T1000 (cell line): Measurements from ENCODE around the gene PUM2.

Experiments
- DNase-seq: peaks from one replicate; lab custom pipeline; 2025; ENCODE audit warnings: mixed read lengths; lab: John Stamatoyannopoulos, UW

The PUM2 gene

GRCh38 chr2:20217041-20217970 lies 133.3 kb downstream of the PUM2 start:
- peak; percentile 44 for DNase-seq

GRCh38 chr2:20216130-20217025 lies 134.3 kb downstream of the PUM2 start:
- no peak for DNase-seq

DNA sequence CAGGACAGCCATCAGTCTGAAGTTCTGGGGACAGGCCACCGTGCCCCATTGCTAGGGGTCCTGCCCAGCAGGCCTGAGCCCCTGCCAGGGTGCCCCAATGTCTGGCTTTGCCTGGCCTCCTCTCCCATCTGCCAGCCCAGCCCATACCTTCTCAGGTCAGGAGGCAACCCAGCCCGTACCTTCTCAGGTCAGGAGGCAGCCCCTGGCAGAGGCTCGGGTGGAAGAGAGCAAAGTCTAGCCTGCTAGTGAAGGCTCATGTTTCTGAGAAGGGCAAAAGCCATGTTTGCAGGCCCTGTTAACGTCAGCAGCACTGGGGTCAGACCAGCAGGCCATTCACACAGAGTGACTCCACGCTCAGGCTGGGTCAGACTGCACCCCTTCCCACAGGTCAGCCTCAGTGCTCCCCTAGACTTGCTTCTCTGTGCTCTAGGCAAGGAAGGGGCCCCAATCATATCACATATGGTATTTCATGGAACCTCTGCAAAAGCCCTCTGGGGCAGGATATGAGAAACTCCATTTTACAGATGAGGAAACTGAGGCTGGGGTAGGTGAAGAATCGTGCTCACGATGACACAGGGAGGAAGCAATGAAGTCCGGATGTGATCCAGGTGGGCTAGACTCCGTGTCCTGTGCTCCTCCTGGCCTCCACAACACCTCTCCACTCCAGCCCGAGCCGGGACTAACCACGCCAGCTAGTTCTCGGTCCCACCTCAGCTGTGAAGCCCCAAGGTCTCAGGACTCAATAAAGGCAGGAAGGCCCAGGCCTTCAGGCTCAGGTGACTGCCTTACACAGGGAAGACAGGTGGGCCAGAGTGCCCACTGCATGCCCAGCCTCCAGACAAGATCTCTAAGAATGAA lies 135.2 kb downstream of the PUM2 start:
- no peak for DNase-seq

GRCh38 chr2:20214566-20215182 lies 136.0 kb downstream of the PUM2 start:
- DNase-seq = no peak

- no peak for DNase-seq
Observed at GRCh38 chr2:20213651-20214565, 136.7 kb downstream of the PUM2 start.

- DNase-seq = no peak
Observed at GRCh38 chr2:20212871-20213503, 137.7 kb downstream of the PUM2 start.

- no peak for DNase-seq
Observed at GRCh38 chr2:20212459-20212870, 138.2 kb downstream of the PUM2 start.

DNA sequence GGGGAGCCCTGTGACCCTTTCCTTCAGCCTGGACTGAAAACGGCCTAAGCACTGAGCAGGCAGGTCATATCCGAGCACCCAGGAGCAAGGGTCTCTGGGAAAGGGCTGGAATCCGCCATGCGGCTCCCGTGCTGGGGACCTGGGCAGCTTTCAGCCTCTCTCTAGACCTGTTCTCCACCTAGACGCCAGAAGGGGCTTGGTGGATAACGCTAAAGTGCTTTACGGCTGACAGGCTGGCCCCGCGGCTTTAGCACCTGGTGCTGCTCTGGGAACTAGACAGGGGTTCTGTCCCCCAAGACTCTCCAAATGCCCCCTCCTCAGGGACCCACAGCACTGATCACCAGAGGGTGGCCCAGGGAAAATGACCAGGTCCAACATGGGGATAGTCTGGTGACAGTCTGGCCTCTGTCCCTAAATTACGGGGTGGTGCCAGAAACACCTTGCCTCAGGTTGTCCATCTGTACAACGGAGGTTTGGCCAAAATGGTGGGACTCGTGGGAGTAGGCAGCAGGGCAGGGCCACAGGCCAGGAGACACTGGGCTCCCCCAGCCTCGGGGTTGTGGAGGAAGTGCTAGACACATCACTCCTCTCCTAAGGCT lies 138.7 kb downstream of the PUM2 start:
- no peak for DNase-seq

- no peak for DNase-seq
Observed at GRCh38 chr2:20211420-20211819, 139.2 kb downstream of the PUM2 start.

DNA sequence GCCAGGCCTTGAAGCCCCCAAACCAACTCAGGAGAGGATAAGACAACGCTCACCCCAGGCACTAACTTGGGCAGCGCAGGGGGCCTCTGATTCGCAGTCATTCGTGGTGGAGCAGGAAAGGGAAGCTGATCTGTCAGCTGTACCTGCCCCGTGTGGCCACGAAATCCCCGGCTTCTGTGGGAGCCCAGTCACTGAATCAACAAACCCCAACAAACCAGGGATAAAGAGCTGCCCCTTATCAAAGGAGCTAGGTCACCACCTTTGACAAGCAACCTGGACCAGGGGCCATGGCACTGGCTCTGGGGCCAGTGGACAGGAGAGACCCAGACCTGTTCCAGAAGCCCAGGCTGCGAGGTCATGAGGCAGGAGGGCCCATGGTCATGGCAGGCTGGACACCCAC lies 140.2 kb downstream of the PUM2 start:
- no peak for DNase-seq

GRCh38 chr2:20209373-20210109 lies 141.1 kb downstream of the PUM2 start:
- no peak for DNase-seq

GRCh38 chr2:20208476-20208859 lies 142.2 kb downstream of the PUM2 start:
- no peak for DNase-seq

DNA sequence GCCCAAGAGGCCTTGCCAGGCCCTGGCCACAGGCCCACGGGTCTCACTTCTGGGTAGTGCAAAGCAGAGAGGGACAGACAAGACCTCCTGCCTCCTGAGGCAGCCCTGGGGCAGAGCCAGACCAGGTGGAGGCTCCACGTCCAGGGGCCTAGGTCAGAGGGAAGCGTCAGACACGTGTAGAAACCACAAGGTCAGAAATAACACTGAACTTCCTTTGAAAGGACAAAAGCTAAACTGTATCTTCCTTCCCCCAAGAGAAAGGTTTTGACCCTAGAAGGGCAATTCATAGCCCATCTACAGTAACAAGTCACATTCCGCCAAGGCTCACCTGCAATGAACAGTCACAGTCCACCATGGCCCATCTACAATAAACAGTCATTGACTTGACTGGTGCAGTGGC lies 143.6 kb downstream of the PUM2 start:
- no peak for DNase-seq

DNA sequence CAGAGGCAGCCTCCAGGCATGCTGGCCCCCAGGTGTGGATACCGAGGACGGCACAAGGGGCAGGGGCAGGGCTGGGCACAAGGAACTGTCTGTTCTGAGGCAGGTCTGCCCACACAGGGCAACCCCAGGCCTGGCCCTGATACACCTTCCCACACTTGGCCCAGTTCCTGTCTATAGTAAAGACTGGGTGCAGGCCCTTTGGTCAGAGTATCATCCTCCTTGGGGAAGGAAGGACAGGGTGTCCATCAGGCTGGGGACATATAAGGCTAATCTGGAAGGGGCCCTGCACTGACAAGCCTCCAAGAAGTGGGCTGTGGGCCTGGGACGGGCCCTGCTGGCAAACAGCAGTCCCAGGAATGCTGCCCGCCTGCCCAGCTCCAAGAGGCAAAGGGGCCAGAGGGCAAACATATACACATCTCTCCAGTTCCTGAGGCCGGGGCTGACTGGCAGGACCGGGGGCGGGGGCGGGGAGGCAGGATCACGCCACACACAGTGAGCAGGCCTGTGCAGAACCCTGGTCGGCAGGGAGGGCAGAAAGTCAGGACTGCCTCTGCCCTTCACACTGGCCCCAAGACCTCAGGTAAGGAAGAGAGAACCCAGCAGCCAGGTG lies 144.6 kb downstream of the PUM2 start:
- no peak for DNase-seq

DNA sequence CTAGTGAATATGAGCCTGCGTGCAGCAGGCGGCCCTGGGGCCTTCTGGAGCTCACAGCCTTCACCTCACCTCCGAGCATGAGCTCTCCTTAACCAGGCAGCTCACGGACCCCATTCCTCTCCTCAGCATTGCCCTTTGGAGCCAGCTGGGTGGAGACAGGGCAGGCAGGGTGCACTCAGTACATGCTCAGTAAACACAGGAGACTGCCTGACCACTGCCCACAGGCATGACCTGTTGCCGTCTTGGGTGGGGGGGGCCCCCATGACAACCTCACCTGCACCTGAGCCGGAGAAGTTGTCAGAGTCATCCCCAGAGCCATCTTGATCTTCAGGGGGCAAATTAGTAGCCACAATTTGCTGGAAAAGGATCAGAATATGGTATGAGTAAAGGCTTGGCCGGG lies 145.6 kb downstream of the PUM2 start:
- DNase-seq = no peak

DNA sequence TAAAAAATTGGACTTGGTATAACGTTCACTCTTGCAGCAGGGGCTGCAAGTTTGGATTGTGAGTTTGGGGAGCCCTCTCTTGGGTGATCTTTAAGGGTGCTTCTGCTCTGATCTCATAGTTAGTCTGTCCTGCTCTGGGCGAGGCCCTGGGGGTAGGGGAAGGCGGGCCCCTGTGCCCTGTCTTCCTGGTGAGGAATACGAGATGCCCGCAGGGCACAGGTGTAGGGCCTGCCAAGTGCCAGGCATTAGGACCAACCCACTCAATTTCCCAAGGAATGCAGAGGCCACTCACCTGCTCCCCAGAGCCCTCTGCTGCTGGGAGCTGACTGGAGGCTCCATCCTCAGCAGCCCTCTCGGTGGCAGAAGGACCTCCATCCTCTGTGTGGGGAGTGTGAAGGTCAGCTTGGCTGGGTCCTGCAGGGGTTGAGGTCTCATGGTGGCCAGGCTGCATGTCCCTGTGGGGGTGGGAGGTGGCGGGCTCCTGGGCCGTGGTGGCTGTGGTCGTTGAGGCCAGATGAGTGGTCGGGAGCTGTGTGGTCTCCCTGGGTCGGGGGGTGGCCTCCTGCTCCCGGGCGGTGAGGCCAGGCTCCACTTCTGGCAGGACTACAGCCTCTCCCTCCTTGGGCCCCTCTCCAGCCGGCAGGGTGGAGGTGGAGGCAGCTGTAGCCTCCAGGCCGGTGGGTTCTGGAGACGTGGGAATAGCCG lies 147.0 kb downstream of the PUM2 start:
- no peak for DNase-seq

DNA sequence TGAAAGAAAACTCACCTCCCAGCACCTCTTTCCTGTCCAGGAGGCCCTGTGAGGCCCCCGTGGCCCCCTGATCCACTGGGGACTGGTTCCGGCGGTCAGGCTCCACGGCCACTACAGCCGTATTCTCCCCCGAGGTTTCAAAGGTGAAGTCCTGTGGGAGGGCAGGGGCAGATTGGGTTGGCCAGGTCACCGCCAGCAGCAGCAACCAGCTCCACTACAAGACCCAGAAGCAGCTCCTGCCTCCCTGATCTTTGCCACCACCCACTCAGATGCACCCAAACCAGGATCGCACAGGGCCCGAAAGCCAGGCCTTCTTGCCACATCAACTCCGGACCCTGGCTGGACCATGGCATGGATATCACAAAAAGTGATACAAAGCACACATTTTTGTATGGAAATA lies 147.6 kb downstream of the PUM2 start:
- no peak for DNase-seq

GRCh38 chr2:20201671-20202070 lies 149.0 kb downstream of the PUM2 start:
- no peak for DNase-seq
